Measurements from ENCODE around the gene VRK1. TPM values are rescaled to one million over a fixed set of nuclear protein-coding genes. Genes with fewer than 3 reads are reported as not detected.

The VRK1 gene
- total and polyA plus RNA-seq, 9 donors = 7.8 to 31.7 (median 16.9) TPM

DNA sequence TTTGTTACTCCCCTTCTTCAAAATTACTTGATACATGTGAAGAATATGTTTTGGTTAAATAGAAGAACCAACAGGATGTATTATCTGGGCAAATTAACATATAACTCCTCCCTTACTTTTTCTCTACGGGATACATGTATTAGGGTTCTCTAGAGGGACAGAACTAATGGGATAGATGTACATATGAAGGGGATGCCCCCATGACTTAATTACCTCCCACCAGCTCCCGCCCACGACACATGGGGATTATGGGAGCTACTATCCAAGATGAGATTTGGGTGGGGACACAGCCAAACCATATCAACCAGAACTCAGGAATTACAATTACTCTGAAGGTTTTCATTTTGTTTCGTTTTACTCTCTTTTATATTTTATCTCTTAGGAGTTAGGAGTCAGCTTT, 41.3 kb downstream of the VRK1 start:
- Histone ChIP-seq H3K27me3 (no peaks in the 10 kb centered on the region), H3K36me3 (no peaks in the 10 kb centered on the region), H3K9me3 (no peaks in the 10 kb centered on the region), H3K27ac (no peak overlapping the region), H3K4me1 (ENCODE audit: insufficient read depth) (no peaks in the 10 kb centered on the region), H3K4me3 (no peak overlapping the region)
- 94 to 97% (median 95%) methylated on average over 4 of the region's 4 CpGs for WGBS, 3 donors
- intact Hi-C loops (cut with DNase I) = no loop called here
- TF ChIP-seq POLR2A (IDR thresholded peaks at IDR 0.05) (no peak), EP300 (IDR thresholded peaks at IDR 0.05) (no peak)
- TF ChIP-seq, protein P1, sequence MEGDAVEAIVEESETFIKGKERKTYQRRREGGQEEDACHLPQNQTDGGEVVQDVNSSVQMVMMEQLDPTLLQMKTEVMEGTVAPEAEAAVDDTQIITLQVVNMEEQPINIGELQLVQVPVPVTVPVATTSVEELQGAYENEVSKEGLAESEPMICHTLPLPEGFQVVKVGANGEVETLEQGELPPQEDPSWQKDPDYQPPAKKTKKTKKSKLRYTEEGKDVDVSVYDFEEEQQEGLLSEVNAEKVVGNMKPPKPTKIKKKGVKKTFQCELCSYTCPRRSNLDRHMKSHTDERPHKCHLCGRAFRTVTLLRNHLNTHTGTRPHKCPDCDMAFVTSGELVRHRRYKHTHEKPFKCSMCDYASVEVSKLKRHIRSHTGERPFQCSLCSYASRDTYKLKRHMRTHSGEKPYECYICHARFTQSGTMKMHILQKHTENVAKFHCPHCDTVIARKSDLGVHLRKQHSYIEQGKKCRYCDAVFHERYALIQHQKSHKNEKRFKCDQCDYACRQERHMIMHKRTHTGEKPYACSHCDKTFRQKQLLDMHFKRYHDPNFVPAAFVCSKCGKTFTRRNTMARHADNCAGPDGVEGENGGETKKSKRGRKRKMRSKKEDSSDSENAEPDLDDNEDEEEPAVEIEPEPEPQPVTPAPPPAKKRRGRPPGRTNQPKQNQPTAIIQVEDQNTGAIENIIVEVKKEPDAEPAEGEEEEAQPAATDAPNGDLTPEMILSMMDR (IDR thresholded peaks at IDR 0.05) = no peak
- no peak for DNase-seq

DNA sequence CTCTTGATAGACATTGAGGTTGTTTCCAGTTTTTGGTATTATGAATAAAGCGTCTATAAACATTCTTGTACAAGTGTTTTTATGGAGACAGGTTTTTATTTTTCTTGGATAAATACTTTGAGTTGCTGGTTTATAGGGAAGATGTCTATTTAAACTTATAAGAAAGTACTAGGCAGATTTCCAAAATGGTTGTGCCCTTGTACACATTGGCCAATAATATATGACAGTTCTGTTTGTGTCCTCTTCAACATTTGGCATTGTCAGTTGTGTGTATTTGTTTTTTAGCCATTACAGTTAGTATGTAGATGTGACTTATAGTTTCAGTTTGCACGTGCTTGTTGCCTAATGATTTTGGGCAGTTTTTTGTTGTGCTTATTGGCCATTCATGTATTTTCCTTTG, 42.1 kb downstream of the VRK1 start:
- no peak for DNase-seq
- H3K27ac ChIP-seq = no peak overlapping the region
- TF ChIP-seq EP300 (IDR thresholded peaks at IDR 0.05) (no peak), POLR2A (IDR thresholded peaks at IDR 0.05) (no peak)
- TF ChIP-seq, protein P1 (IDR thresholded peaks at IDR 0.05) = no peak
- no peaks in the 10 kb centered on the region for H3K9me3 ChIP-seq
- H3K4me1 ChIP-seq (ENCODE audit: insufficient read depth) = no peaks in the 10 kb centered on the region
- WGBS, 3 donors = 93 to 97% (median 94%) methylated on average over 2 of the region's 2 CpGs
- no peaks in the 10 kb centered on the region for H3K27me3 ChIP-seq
- intact Hi-C loops (cut with DNase I) = no loop called here
- no peak overlapping the region for H3K4me3 ChIP-seq
- H3K36me3 ChIP-seq = no peaks in the 10 kb centered on the region

DNA sequence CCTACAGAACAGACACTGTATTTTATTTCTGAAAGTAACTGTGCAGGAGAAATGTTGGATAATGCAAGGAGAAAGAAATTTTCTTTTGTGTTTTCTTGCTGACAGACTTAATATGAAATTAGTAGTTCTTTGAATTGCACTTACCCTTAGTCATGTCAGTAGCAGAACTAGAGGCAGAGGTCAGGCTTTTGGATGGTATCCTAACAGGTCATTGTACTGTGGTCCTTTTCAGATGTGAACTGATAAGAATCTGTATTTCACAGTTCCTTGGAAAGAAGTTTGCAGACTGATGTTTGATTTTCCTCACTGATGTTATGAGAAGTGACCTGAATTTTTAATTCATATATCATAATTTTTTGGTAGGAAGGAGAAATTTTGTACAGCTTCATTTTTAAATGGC, 46.0 kb downstream of the VRK1 start:
- Histone ChIP-seq H3K36me3 (no peaks in the 10 kb centered on the region), H3K27me3 (no peaks in the 10 kb centered on the region), H3K4me3 (no peak overlapping the region), H3K4me1 (ENCODE audit: insufficient read depth) (no peaks in the 10 kb centered on the region), H3K9me3 (no peaks in the 10 kb centered on the region), H3K27ac (no peak overlapping the region)
- DNase-seq = no peak
- intact Hi-C loops (cut with DNase I) = no loop called here
- TF ChIP-seq POLR2A (IDR thresholded peaks at IDR 0.05) (no peak), EP300 (IDR thresholded peaks at IDR 0.05) (no peak)
- TF ChIP-seq, protein P1 (IDR thresholded peaks at IDR 0.05) = no peak

DNA sequence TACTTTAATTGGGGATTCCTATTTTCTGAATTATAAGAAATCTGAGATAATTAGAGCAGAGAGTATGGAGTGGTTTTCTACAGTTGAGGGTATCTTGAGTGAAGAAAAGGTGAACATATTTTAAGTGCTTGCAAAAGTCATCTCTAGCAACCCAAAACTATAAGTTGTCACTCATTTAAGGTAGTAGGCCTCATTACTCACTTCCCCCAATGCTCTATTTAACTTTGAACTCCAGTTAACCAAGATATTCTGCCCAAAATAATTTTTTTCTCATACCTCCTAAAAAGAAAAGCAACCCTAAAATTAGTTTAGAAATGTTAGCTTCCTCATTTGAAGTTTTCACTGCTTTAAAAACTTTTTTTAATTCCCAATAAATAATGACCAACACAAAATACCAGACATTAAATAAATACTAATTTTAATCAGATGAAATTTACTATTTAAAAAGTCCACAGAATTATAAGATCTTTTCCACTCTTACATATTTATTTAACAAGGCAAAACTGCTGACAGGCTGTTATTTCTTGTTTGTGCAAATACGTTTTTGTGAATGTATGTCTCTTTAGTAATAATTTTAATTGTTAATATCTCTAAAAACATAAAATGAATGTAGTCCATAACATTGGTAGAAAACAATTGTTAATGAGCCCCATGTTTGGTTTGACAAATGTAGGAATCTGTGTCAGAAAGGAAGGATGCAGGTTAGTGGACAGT, 47.8 kb downstream of the VRK1 start:
- DNase-seq = no peak
- no peaks in the 10 kb centered on the region for H3K4me1 ChIP-seq (ENCODE audit: insufficient read depth)
- H3K4me3 ChIP-seq = no peak overlapping the region
- H3K27ac ChIP-seq = no peak overlapping the region
- intact Hi-C loops (cut with DNase I) = no loop called here
- H3K36me3 ChIP-seq = no peaks in the 10 kb centered on the region
- no peaks in the 10 kb centered on the region for H3K27me3 ChIP-seq
- 88 to 91% (median 89%) methylated on average over 1 of the region's 1 CpG for WGBS, 3 donors
- TF ChIP-seq POLR2A (IDR thresholded peaks at IDR 0.05) (no peak), EP300 (IDR thresholded peaks at IDR 0.05) (no peak)
- TF ChIP-seq, protein P1 (IDR thresholded peaks at IDR 0.05) = no peak
- no peaks in the 10 kb centered on the region for H3K9me3 ChIP-seq

Data from ovary (tissue), 9 donors.